Measurements from ENCODE around the gene S100A2.
"Not testable (repeated sequence)": the region's sequence is repeated elsewhere in the genome, so short reads cannot be mapped to it uniquely, and the experiment has no call there.

S100A2 gene

DNA sequence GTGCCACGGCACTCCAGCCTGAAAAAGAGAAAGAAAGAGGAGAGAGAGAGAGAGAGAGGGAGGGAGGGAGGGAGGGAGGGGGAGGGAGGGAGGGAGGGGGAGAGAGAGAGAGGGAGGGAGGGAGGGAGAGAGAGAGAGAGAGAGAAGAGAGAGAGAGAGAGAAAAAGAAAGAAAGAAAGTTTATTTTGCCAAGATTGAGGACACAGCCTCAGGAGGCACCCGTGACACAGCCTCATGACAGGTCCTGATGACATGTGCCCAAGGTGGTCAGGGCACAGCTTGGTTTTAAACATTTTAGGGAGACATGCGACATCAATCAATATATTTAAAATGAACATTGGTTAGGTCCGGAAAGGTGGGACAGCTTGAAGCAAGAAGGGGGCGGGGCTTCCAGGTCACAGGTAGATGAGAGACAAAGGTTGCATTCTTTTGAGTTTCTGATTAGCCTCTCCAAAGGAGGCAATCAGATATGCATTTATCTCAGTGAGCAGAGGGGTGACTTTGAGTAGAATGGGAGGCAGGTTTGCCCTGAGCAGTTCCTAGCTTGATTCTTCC, 45.4 kb downstream of the S100A2 start:
- H3K27me3 ChIP-seq (replicated peaks in 2 of 5; ENCODE audit: control insufficient read depth in 4 of 5, insufficient read depth in 5 of 5, low read length in 4 of 5); H3K9me3 ChIP-seq (ENCODE audit: control extremely low read depth in 1 of 5, control insufficient read depth in 4 of 5, insufficient read depth in 2 of 5, low read depth in 1 of 5, low read length in 4 of 5); H3K4me3 ChIP-seq (ENCODE audit: control insufficient read depth in 1 of 7, extremely low read depth in 1 of 7, insufficient read depth in 4 of 7, low read depth in 2 of 7, low read length in 6 of 7); H3K36me3 ChIP-seq (ENCODE audit: control insufficient read depth in 4 of 4, insufficient read depth in 4 of 4, low read length in 3 of 4); H3K27ac ChIP-seq (ENCODE audit: insufficient read depth in 1 of 2, low read depth in 1 of 2, low read length in 2 of 2, poor library complexity in 1 of 2, severe bottlenecking in 2 of 2); POLR2A ChIA-PET; DNase-seq: not testable (repeated sequence)
- H3K4me1 ChIP-seq (ENCODE audit: control extremely low read depth in 1 of 4, control insufficient read depth in 4 of 4, insufficient read depth in 4 of 4, low read length in 3 of 4): peaks cover 0 to 30% (median 16%) of the 10 kb centered on the region in 4 experiments
- 100% methylated on average over 1 of the region's 5 CpGs for WGBS (ENCODE audit: insufficient coverage)
- CTCF ChIA-PET: interaction anchor here (0.9 to 3.4 kb wide), 11 partner anchors 9 to 166 kb away, joined by 3 to 19 read pairs (median 7); partner anchors contain the start of genes S100A13 and S100A6

DNA sequence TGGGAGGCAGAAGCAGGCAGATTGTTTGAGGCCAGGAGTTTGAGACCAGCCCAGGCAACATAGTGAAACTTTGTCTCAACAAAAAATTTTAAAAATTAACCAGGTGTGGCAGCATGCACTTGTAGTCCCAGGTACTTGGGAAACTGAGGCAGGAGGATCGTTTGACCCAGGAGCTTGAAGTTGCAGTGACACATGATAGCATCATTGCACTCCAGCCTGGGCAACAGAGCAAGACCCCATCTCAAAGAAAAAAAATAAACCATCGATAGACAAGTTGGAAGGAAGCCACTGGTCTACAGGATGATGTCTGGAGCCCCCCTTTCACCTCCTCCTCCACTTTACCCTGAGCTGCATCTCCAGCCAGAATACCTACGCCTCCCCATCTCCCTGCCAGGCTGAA, 46.4 kb downstream of the S100A2 start:
- ChIA-PET CTCF (interaction anchor here (0.8 to 3.4 kb wide), 5 partner anchors 8 to 53 kb away, joined by 3 to 15 read pairs (median 13); partner anchors contain the start of gene S100A6), POLR2A (no interaction called here)
- peaks cover 0 to 31% (median 17%) of the 10 kb centered on the region in 4 experiments for H3K4me1 ChIP-seq (ENCODE audit: control extremely low read depth in 1 of 4, control insufficient read depth in 4 of 4, insufficient read depth in 4 of 4, low read length in 3 of 4)

DNA sequence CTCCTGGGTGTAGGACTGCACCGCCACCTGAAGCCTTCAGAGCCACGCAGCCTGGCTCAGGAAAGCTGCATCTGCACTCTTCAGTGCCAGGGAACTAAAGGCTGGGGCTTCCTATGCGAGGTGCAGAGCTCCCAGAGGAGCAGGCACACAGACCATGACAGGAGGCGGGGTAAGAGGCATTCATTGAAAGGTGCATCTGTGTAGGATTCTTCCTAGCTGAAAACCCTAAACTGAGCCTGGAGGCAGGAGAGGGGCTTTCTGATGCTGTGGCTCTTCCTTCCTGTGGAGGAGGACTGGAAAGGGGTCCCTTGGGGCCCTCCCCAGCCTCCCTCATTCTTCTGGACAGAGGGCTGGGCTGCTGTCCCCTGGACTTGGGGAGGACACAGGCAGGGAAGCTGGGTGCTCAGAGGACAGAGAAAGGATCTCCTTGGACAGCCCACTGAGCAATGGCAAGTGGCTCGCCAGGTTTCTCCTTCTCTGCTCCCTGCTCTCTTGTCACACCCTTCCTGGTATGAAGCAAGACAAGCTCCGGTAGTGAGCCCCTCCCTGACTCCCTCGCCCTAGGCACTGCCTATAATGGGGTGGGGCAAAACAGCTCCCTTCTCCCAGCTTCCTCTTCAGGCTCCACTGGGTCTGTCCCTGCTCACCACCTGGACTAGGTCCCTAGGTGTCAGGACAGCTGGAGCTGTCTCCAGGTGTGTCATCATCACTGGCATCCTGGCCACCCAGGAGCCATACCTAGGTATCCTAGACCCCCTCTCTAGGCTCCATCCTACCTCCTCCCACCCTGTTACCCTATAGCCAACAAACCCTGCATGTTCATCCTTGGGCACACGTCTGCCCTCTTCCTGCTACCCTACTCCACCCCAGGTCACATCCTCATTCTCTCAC, 49.9 kb downstream of the S100A2 start:
- POLR2A ChIA-PET: interaction anchor here (0.9 kb wide), 1 partner anchor 9 kb away, joined by 4 read pairs; no protein-coding TSS in a partner anchor
- 42% methylated on average over 6 of the region's 8 CpGs for WGBS (ENCODE audit: insufficient coverage)
- CTCF ChIA-PET: interaction anchor here (0.6 to 6.2 kb wide), 13 partner anchors 10 to 163 kb away, joined by 3 to 51 read pairs (median 4); partner anchors contain the start of genes S100A5 and S100A6
- no peak for DNase-seq
- no peak overlapping the region for H3K4me3 ChIP-seq (ENCODE audit: control insufficient read depth in 1 of 7, extremely low read depth in 1 of 7, insufficient read depth in 4 of 7, low read depth in 2 of 7, low read length in 6 of 7)
- no peaks in the 10 kb centered on the region for H3K36me3 ChIP-seq (ENCODE audit: control insufficient read depth in 4 of 4, insufficient read depth in 4 of 4, low read length in 3 of 4)
- no peaks in the 10 kb centered on the region for H3K9me3 ChIP-seq (ENCODE audit: control extremely low read depth in 1 of 5, control insufficient read depth in 4 of 5, insufficient read depth in 2 of 5, low read depth in 1 of 5, low read length in 4 of 5)
- no peak overlapping the region for H3K27ac ChIP-seq (ENCODE audit: insufficient read depth in 1 of 2, low read depth in 1 of 2, low read length in 2 of 2, poor library complexity in 1 of 2, severe bottlenecking in 2 of 2)
- H3K27me3 ChIP-seq (replicated peaks in 2 of 5; ENCODE audit: control insufficient read depth in 4 of 5, insufficient read depth in 5 of 5, low read length in 4 of 5): no peaks in the 10 kb centered on the region
- H3K4me1 ChIP-seq (ENCODE audit: control extremely low read depth in 1 of 4, control insufficient read depth in 4 of 4, insufficient read depth in 4 of 4, low read length in 3 of 4): peaks cover 0 to 31% (median 20%) of the 10 kb centered on the region in 4 experiments

More for the DNA sequence above, 46.4 kb downstream of the S100A2 start:
- Histone ChIP-seq H3K4me3 (ENCODE audit: control insufficient read depth in 1 of 7, extremely low read depth in 1 of 7, insufficient read depth in 4 of 7, low read depth in 2 of 7, low read length in 6 of 7) (no peak overlapping the region), H3K27me3 (replicated peaks in 2 of 5; ENCODE audit: control insufficient read depth in 4 of 5, insufficient read depth in 5 of 5, low read length in 4 of 5) (no peaks in the 10 kb centered on the region), H3K9me3 (ENCODE audit: control extremely low read depth in 1 of 5, control insufficient read depth in 4 of 5, insufficient read depth in 2 of 5, low read depth in 1 of 5, low read length in 4 of 5) (no peaks in the 10 kb centered on the region), H3K27ac (ENCODE audit: insufficient read depth in 1 of 2, low read depth in 1 of 2, low read length in 2 of 2, poor library complexity in 1 of 2, severe bottlenecking in 2 of 2) (no peak overlapping the region), H3K36me3 (ENCODE audit: control insufficient read depth in 4 of 4, insufficient read depth in 4 of 4, low read length in 3 of 4) (no peaks in the 10 kb centered on the region)
- 96% methylated on average over 3 of the region's 3 CpGs for WGBS (ENCODE audit: insufficient coverage)
- DNase-seq: no peak

DNA sequence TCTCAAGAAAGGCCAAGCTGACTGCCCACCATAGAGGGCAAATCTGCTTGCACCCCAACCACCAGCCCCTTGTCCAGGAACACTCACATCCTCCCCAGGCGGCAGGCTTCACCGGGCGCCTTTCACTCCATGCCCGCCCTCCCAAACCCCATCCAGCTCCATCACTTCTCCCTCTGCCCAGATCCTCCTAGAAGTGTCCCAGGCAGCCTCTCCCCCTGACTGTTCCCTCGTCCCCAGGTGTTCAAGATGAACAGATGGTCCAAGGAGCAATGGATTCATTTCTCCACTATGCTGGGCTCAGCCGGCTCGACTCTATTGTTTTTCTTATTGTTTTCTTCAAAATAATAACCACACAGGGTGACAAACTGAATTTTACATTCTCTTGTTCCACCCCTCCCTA, 52.0 kb downstream of the S100A2 start:
- no peaks in the 10 kb centered on the region for H3K36me3 ChIP-seq (ENCODE audit: control insufficient read depth in 4 of 4, insufficient read depth in 4 of 4, low read length in 3 of 4)
- POLR2A ChIA-PET: no interaction called here
- no peak overlapping the region for H3K4me3 ChIP-seq (ENCODE audit: control insufficient read depth in 1 of 7, extremely low read depth in 1 of 7, insufficient read depth in 4 of 7, low read depth in 2 of 7, low read length in 6 of 7)
- H3K9me3 ChIP-seq (ENCODE audit: control extremely low read depth in 1 of 5, control insufficient read depth in 4 of 5, insufficient read depth in 2 of 5, low read depth in 1 of 5, low read length in 4 of 5): no peaks in the 10 kb centered on the region
- no peaks in the 10 kb centered on the region for H3K27me3 ChIP-seq (replicated peaks in 2 of 5; ENCODE audit: control insufficient read depth in 4 of 5, insufficient read depth in 5 of 5, low read length in 4 of 5)
- no peak overlapping the region for H3K27ac ChIP-seq (ENCODE audit: insufficient read depth in 1 of 2, low read depth in 1 of 2, low read length in 2 of 2, poor library complexity in 1 of 2, severe bottlenecking in 2 of 2)
- DNase-seq: no peak
- CTCF ChIA-PET: interaction anchor here (1.1 to 6.2 kb wide), 6 partner anchors 12 to 101 kb away, joined by 3 to 51 read pairs (median 4); partner anchors contain the start of gene S100A6
- H3K4me1 ChIP-seq (ENCODE audit: control extremely low read depth in 1 of 4, control insufficient read depth in 4 of 4, insufficient read depth in 4 of 4, low read length in 3 of 4): peaks cover 0 to 26% (median 19%) of the 10 kb centered on the region in 4 experiments
- 100% methylated on average over 7 of the region's 7 CpGs for WGBS (ENCODE audit: insufficient coverage)

DNA sequence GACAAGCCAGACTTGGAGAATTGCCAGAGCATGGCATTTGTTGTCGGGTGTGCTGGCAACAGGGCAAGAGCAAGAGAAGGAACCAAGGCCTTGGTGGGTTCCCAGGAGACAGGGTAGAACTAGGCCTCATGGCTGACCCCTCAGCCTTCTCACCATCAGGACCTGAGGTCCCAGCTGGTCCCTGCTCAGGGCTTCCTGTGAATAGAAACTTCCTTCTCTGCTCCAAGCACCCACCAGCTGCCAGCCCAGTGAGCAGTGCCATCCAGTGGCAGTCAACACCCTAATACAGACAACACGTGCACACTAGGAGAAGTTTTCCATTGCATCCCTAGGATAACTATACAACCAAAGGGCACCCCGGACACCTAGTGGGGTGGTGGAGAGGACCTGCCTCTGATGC, 52.6 kb downstream of the S100A2 start:
- ChIA-PET POLR2A (no interaction called here), CTCF (interaction anchor here (0.8 to 6.2 kb wide), 5 partner anchors 17 to 102 kb away, joined by 3 to 51 read pairs (median 5); partner anchors contain the start of gene S100A6)
- Histone ChIP-seq H3K4me1 (ENCODE audit: control extremely low read depth in 1 of 4, control insufficient read depth in 4 of 4, insufficient read depth in 4 of 4, low read length in 3 of 4) (peaks cover 0 to 19% (median 15%) of the 10 kb centered on the region in 4 experiments), H3K4me3 (ENCODE audit: control insufficient read depth in 1 of 7, extremely low read depth in 1 of 7, insufficient read depth in 4 of 7, low read depth in 2 of 7, low read length in 6 of 7) (no peak overlapping the region), H3K36me3 (ENCODE audit: control insufficient read depth in 4 of 4, insufficient read depth in 4 of 4, low read length in 3 of 4) (no peaks in the 10 kb centered on the region), H3K9me3 (ENCODE audit: control extremely low read depth in 1 of 5, control insufficient read depth in 4 of 5, insufficient read depth in 2 of 5, low read depth in 1 of 5, low read length in 4 of 5) (no peaks in the 10 kb centered on the region), H3K27me3 (replicated peaks in 2 of 5; ENCODE audit: control insufficient read depth in 4 of 5, insufficient read depth in 5 of 5, low read length in 4 of 5) (no peaks in the 10 kb centered on the region), H3K27ac (ENCODE audit: insufficient read depth in 1 of 2, low read depth in 1 of 2, low read length in 2 of 2, poor library complexity in 1 of 2, severe bottlenecking in 2 of 2) (no peak overlapping the region)
- 86% methylated on average over 2 of the region's 3 CpGs for WGBS (ENCODE audit: insufficient coverage)
- no peak for DNase-seq
